Sigmoid colon (tissue), 4 donors: ENCODE measurements around the gene FMNL2.

Experiments used
- POLR2A ChIP-seq, 2 donors: fragments of 450-650 bp; IDR thresholded peaks; one replicate each; pipeline ENCODE4 v1.6.1; 2016; ENCODE audit warnings: antibody characterized with exemption in 2 of 2, mild to moderate bottlenecking in 2 of 2, moderate library complexity in 2 of 2
- POLR2AphosphoS5 ChIP-seq, 4 donors: sonication (generic); formaldehyde crosslinking; IDR thresholded peaks; one replicate each; pipeline ENCODE4 v1.6.1; 2017; ENCODE audit warnings: antibody characterized with exemption in 4 of 4
- TF ChIP-seq, protein P1 (sequence below), 4 experiments: fragments of 450-650 bp in 3 of 4; fragments of 200-600 bp in 1 of 4; IDR thresholded peaks; one replicate each; pipeline ENCODE4 v1.5.1; 2016 to 2019; ENCODE audit warnings: antibody characterized with exemption in 4 of 4, mild to moderate bottlenecking in 3 of 4, moderate library complexity in 2 of 4

DNA sequence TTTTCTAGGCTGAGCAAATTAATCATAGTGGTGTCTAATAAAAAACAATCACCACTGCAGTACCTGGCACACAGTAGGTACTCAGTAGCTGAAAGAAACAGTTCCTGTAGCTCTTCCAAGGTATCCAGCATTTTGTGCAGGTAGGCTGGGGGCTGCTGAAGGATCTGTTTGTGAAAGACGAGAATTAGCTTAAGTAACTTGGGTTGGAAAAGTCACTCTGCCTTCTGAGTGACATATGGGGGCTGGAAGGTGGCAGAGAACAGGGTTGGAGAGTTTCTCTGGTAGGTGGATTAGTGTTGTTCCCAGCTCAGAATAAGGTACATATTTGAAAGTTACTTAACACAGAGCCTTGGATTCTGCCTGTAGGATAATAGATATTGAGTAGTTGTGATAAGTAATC lies 72.8 kb downstream of the FMNL2 start:
- TF ChIP-seq, protein P1, sequence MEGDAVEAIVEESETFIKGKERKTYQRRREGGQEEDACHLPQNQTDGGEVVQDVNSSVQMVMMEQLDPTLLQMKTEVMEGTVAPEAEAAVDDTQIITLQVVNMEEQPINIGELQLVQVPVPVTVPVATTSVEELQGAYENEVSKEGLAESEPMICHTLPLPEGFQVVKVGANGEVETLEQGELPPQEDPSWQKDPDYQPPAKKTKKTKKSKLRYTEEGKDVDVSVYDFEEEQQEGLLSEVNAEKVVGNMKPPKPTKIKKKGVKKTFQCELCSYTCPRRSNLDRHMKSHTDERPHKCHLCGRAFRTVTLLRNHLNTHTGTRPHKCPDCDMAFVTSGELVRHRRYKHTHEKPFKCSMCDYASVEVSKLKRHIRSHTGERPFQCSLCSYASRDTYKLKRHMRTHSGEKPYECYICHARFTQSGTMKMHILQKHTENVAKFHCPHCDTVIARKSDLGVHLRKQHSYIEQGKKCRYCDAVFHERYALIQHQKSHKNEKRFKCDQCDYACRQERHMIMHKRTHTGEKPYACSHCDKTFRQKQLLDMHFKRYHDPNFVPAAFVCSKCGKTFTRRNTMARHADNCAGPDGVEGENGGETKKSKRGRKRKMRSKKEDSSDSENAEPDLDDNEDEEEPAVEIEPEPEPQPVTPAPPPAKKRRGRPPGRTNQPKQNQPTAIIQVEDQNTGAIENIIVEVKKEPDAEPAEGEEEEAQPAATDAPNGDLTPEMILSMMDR (IDR thresholded peaks at IDR 0.05): no peak
- no peak for TF ChIP-seq POLR2AphosphoS5 (IDR thresholded peaks at IDR 0.05)
- TF ChIP-seq POLR2A (IDR thresholded peaks at IDR 0.05): no peak
